WTC11 (cell line): ENCODE measurements around the gene ARHGAP15. TPM values are rescaled to one million over a fixed set of nuclear protein-coding genes. Genes with fewer than 3 reads are reported as not detected.

Source experiments
- ATAC-seq: fragments of 200-7000 bp; cut with Tn5 transposase; 2 replicates; pipeline ENCODE4 v1.10.0; 2021; ENCODE audit warnings: mild to moderate bottlenecking, moderate library complexity
- CTCF ChIA-PET: fragments of 300-600 bp; sonication (Branson Sonifier 250); formaldehyde crosslinking; loops from one replicate; lab custom pipeline; 2021; ENCODE audit warnings: antibody characterized with exemption; lab: Charles Lee
- POLR2A ChIA-PET: fragments of 350-600 bp; sonication (Branson Sonifier 250); formaldehyde crosslinking; loops from one replicate; lab custom pipeline; 2021; ENCODE audit warnings: antibody characterized with exemption; lab: Charles Lee
- DNase-seq: peaks from one replicate; pipeline ENCODE4 v3.0.0; 2021; ENCODE audit warnings: low spot score
- H3K27ac Mint-ChIP-seq: 2 replicates; pipeline ENCODE4 v1.8.0; 2021; ENCODE audit warnings: mixed read lengths
- H3K27me3 Mint-ChIP-seq: 2 replicates; pipeline ENCODE4 v1.8.0; 2021; ENCODE audit warnings: low read depth, mild to moderate bottlenecking, moderate library complexity, mixed read lengths
- H3K36me3 Mint-ChIP-seq: 2 replicates; pipeline ENCODE4 v1.8.0; 2021; ENCODE audit warnings: mixed read lengths
- H3K4me1 Mint-ChIP-seq: 2 replicates; pipeline ENCODE4 v1.8.0; 2022; ENCODE audit warnings: mixed read lengths
- H3K4me3 Mint-ChIP-seq: 2 replicates; pipeline ENCODE4 v1.8.0; 2021; ENCODE audit warnings: mild to moderate bottlenecking, moderate library complexity, mixed read lengths
- H3K9me3 Mint-ChIP-seq: 2 replicates; pipeline ENCODE4 v1.8.0; 2021; ENCODE audit warnings: mixed read lengths
- ATF6 ChIP-seq: sonication (generic); formaldehyde crosslinking; IDR thresholded peaks from 2 replicates; pipeline ENCODE4 v1.8.1; 2023; ENCODE audit warnings: mild to moderate bottlenecking, missing genetic modification reagents
- CBFB ChIP-seq: sonication (generic); formaldehyde crosslinking; IDR thresholded peaks from 2 replicates; pipeline ENCODE4 v1.8.1; 2022; ENCODE audit warnings: mild to moderate bottlenecking, low read depth, missing genetic modification reagents
- CREB1 ChIP-seq: sonication (generic); formaldehyde crosslinking; IDR thresholded peaks from 2 replicates; pipeline ENCODE4 v1.8.0; 2023; ENCODE audit warnings: mild to moderate bottlenecking, missing genetic modification reagents
- ETV6 ChIP-seq: sonication (generic); formaldehyde crosslinking; IDR thresholded peaks from 2 replicates; pipeline ENCODE4 v1.8.1; 2022; ENCODE audit warnings: mild to moderate bottlenecking, missing genetic modification reagents
- MAX ChIP-seq: sonication (generic); formaldehyde crosslinking; IDR thresholded peaks from 2 replicates; pipeline ENCODE4 v1.8.0; 2022; ENCODE audit warnings: mild to moderate bottlenecking, missing genetic modification reagents
- MLX ChIP-seq: sonication (generic); formaldehyde crosslinking; IDR thresholded peaks from 2 replicates; pipeline ENCODE4 v1.8.1; 2023; ENCODE audit warnings: mild to moderate bottlenecking, missing genetic modification reagents, moderate library complexity
- MXD4 ChIP-seq: fragments of 250-450 bp; sonication (Bioruptor Pico); IDR thresholded peaks from 2 replicates; pipeline ENCODE4 v1.8.0; 2021; ENCODE audit warnings: mild to moderate bottlenecking, moderate library complexity, borderline replicate concordance
- MYBL2 ChIP-seq: sonication (generic); formaldehyde crosslinking; IDR thresholded peaks from 2 replicates; pipeline ENCODE4 v1.8.1; 2023; ENCODE audit warnings: mild to moderate bottlenecking, moderate library complexity, missing genetic modification reagents
- NFATC4 ChIP-seq: fragments of 250-450 bp; sonication (Bioruptor Pico); IDR thresholded peaks from 2 replicates; pipeline ENCODE4 v1.9.0; 2021; ENCODE audit warnings: mild to moderate bottlenecking
- OVOL2 ChIP-seq: fragments of 250-450 bp; sonication (Bioruptor Pico); IDR thresholded peaks from 2 replicates; pipeline ENCODE4 v1.9.0; 2021; ENCODE audit warnings: mild to moderate bottlenecking, borderline replicate concordance
- RORB ChIP-seq: fragments of 250-450 bp; sonication (Bioruptor Pico); IDR thresholded peaks from 2 replicates; pipeline ENCODE4 v1.9.0; 2021; ENCODE audit warnings: mild to moderate bottlenecking
- TEAD1 ChIP-seq: sonication (generic); formaldehyde crosslinking; IDR thresholded peaks from 2 replicates; pipeline ENCODE4 v1.8.0; 2022; ENCODE audit warnings: mild to moderate bottlenecking, missing genetic modification reagents
- ZNF121 ChIP-seq: sonication (generic); formaldehyde crosslinking; IDR thresholded peaks from 2 replicates; pipeline ENCODE4 v1.8.0; 2023; ENCODE audit warnings: missing genetic modification reagents
- ZSCAN18 ChIP-seq: fragments of 250-450 bp; sonication (Bioruptor Pico); IDR thresholded peaks from 2 replicates; pipeline ENCODE4 v2.1.2; 2022; ENCODE audit warnings: mild to moderate bottlenecking, moderate library complexity
- total RNA-seq: library from RNA; stranded (reverse); gene quantifications from 3 replicates; pipeline ENCODE4 v1.2.3, GENCODE V29; 2021
- TF ChIP-seq, protein P1 (sequence below): sonication (generic); formaldehyde crosslinking; IDR thresholded peaks from 2 replicates; pipeline ENCODE4 v1.8.1; 2022; ENCODE audit warnings: low read depth, mild to moderate bottlenecking, moderate library complexity, missing genetic modification reagents, borderline replicate concordance
- TF ChIP-seq, protein P2 (sequence below): fragments of 250-450 bp; sonication (Bioruptor Pico); IDR thresholded peaks from 2 replicates; pipeline ENCODE4 v1.9.0; 2021; ENCODE audit warnings: moderate library complexity, mild to moderate bottlenecking, inconsistent platforms, borderline replicate concordance
- TF ChIP-seq, protein P3 (sequence below): sonication (generic); formaldehyde crosslinking; IDR thresholded peaks from 2 replicates; pipeline ENCODE4 v1.8.0; 2023; ENCODE audit warnings: mild to moderate bottlenecking, missing genetic modification reagents

Gene ARHGAP15
- total RNA-seq, 1 experiment from 2014 or later = 0.28 TPM

DNA sequence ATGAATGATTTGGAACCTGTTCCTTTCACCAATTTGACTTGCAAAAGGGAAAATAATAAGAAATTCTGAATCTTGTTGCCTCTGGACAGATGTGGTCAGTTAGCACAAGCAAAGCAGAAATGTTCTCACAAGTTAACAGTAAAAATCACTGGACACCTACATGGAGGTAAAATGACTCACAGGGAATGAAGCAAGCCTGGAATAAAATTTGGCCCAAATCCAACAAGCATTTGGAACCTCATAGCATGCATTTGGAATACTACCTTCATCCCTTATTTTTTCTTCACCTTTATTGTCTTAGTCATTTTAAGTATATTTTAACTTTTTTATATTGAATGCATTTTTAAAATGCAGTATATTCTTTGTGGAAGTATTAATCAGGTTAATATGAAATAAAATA, 602.9 kb downstream of the ARHGAP15 start (continued):
- no peak for TF ChIP-seq MYBL2 (CRISPR knock-in tag)
- TF ChIP-seq, protein P1, sequence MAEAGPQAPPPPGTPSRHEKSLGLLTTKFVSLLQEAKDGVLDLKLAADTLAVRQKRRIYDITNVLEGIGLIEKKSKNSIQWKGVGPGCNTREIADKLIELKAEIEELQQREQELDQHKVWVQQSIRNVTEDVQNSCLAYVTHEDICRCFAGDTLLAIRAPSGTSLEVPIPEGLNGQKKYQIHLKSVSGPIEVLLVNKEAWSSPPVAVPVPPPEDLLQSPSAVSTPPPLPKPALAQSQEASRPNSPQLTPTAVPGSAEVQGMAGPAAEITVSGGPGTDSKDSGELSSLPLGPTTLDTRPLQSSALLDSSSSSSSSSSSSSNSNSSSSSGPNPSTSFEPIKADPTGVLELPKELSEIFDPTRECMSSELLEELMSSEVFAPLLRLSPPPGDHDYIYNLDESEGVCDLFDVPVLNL = no peak
- no peak for TF ChIP-seq NFATC4 (CRISPR knock-in tag)
- TF ChIP-seq MXD4 (CRISPR knock-in tag) = no peak

DNA sequence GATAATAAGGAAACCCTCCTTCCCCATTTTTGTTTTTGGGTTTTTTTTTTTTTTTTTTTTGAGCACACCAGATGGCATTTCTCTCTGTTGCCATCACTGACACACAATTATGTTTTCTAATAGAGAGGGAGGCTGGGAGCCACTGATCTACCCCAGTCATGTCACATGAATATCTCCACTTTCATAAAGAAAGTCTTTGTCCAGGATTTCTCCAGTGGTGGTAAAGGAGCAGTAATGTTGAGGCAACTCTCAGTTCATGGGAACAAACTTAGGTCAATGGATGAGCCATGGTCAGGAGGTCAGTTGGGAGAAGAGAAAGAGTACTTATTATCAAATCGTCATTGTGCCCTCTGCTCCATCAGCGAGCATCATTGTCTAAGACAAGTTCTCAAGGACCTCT, 603.7 kb downstream of the ARHGAP15 start:
- no peak for TF ChIP-seq ETV6
- H3K9me3 Mint-ChIP-seq = no peaks in the 10 kb centered on the region
- H3K4me1 Mint-ChIP-seq = peaks cover 15% of the 10 kb centered on the region
- CTCF ChIA-PET = no interaction called here
- DNase-seq (no peak), ATAC-seq (no peak)
- no peaks in the 10 kb centered on the region for H3K36me3 Mint-ChIP-seq
- no peak overlapping the region for H3K4me3 Mint-ChIP-seq
- POLR2A ChIA-PET = no interaction called here
- no peak overlapping the region for H3K27ac Mint-ChIP-seq
- no peaks in the 10 kb centered on the region; the same call in 1 of the 2 replicates for H3K27me3 Mint-ChIP-seq

DNA sequence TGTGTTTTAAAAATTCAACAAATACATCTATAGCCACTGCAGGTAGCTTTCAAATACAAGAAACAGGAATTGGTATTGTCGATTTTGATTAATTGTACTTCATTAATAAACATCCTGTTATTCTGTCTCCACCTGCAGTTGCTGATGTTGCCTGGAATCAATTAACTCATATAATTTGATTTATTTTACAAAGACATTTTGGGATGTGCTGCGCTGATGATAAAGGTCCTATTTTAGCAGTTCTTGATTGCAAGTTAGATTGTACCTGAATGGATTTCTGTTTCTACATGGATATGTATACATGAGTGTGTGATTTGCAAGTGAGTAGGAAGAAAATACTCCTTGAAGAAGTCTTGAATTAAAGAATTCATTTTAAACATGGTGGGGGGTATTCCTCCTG, 605.3 kb downstream of the ARHGAP15 start:
- Mint-ChIP-seq H3K9me3 (no peaks in the 10 kb centered on the region), H3K36me3 (no peaks in the 10 kb centered on the region), H3K27me3 (no peaks in the 10 kb centered on the region; the same call in 1 of the 2 replicates), H3K27ac (no peak overlapping the region)
- TF ChIP-seq ZNF121 (no peak), CREB1 (CRISPR knock-in tag) (no peak), CBFB (CRISPR knock-in tag) (no peak), MLX (CRISPR knock-in tag) (no peak), ZSCAN18 (CRISPR knock-in tag) (no peak), TEAD1 (no peak), MAX (CRISPR knock-in tag) (no peak)
- TF ChIP-seq, all 79 proteins: peak for 0
- DNase-seq = no peak
- POLR2A ChIA-PET = no interaction called here
- Mint-ChIP-seq H3K4me1 (peaks cover 12% of the 10 kb centered on the region), H3K4me3 (no peak overlapping the region)
- CTCF ChIA-PET = no interaction called here
- ATAC-seq = no peak

GRCh38 chr2:143736904-143737303, 607.7 kb downstream of the ARHGAP15 start:
- Mint-ChIP-seq H3K27ac (no peak overlapping the region), H3K36me3 (no peaks in the 10 kb centered on the region), H3K27me3 (no peaks in the 10 kb centered on the region; the same call in 1 of the 2 replicates), H3K4me3 (no peak overlapping the region), H3K4me1 (peaks cover 24% of the 10 kb centered on the region), H3K9me3 (no peaks in the 10 kb centered on the region)
- ChIA-PET POLR2A (no interaction called here), CTCF (no interaction called here)
- ATAC-seq = no peak
- DNase-seq = no peak
- TF ChIP-seq ATF6 (CRISPR knock-in tag) (no peak), RORB (CRISPR knock-in tag) (no peak), ZSCAN18 (CRISPR knock-in tag) (no peak), ETV6 (no peak), OVOL2 (no peak)
- TF ChIP-seq, protein P2, sequence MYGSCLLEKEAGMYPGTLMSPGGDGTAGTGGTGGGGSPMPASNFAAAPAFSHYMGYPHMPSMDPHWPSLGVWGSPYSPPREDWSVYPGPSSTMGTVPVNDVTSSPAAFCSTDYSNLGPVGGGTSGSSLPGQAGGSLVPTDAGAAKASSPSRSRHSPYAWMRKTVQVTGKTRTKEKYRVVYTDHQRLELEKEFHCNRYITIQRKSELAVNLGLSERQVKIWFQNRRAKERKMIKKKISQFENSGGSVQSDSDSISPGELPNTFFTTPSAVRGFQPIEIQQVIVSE = no peak
- TF ChIP-seq, protein P3, sequence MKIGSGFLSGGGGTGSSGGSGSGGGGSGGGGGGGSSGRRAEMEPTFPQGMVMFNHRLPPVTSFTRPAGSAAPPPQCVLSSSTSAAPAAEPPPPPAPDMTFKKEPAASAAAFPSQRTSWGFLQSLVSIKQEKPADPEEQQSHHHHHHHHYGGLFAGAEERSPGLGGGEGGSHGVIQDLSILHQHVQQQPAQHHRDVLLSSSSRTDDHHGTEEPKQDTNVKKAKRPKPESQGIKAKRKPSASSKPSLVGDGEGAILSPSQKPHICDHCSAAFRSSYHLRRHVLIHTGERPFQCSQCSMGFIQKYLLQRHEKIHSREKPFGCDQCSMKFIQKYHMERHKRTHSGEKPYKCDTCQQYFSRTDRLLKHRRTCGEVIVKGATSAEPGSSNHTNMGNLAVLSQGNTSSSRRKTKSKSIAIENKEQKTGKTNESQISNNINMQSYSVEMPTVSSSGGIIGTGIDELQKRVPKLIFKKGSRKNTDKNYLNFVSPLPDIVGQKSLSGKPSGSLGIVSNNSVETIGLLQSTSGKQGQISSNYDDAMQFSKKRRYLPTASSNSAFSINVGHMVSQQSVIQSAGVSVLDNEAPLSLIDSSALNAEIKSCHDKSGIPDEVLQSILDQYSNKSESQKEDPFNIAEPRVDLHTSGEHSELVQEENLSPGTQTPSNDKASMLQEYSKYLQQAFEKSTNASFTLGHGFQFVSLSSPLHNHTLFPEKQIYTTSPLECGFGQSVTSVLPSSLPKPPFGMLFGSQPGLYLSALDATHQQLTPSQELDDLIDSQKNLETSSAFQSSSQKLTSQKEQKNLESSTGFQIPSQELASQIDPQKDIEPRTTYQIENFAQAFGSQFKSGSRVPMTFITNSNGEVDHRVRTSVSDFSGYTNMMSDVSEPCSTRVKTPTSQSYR (CRISPR knock-in tag) = no peak
